HFFc6 (cell line): ENCODE results near the gene EIF5A. TPM values are rescaled to one million over a fixed set of nuclear protein-coding genes. Genes with fewer than 3 reads are reported as not detected.

ENCODE experiments used
- DNase-seq: peaks from one replicate; pipeline ENCODE4 v3.0.0-alpha.2; 2018
- H3K27ac Mint-ChIP-seq: 2 replicates; pipeline ENCODE4 v1.8.0; 2020; ENCODE audit warnings: mild to moderate bottlenecking, mixed read lengths
- H3K27me3 Mint-ChIP-seq: 2 replicates; pipeline ENCODE4 v1.8.0; 2021; ENCODE audit warnings: mild to moderate bottlenecking, moderate library complexity, mixed read lengths; ENCODE audit not compliant: insufficient read depth
- H3K36me3 Mint-ChIP-seq: 2 replicates; pipeline ENCODE4 v1.8.0; 2021; ENCODE audit warnings: low read depth, mixed read lengths
- H3K4me1 Mint-ChIP-seq: 2 replicates; pipeline ENCODE4 v1.8.0; 2020; ENCODE audit warnings: low read depth, mixed read lengths
- H3K4me3 Mint-ChIP-seq: 2 replicates; pipeline ENCODE4 v1.8.0; 2020; ENCODE audit warnings: mild to moderate bottlenecking, moderate library complexity, mixed read lengths
- H3K9me3 Mint-ChIP-seq: 2 replicates; pipeline ENCODE4 v1.8.0; 2020; ENCODE audit warnings: mild to moderate bottlenecking, mixed read lengths
- total RNA-seq, 6 experiments: library from RNA; stranded (reverse); fragmentation: NEBNext Ultra II Directional; extraction: Animal tissue kit (Norgen Biotek cat#: 25700); gene quantifications; 2 replicates in 1 of 6; 3 replicates in 5 of 6; pipeline ENCODE4 v1.2.3, GENCODE V29; 2021
- TF ChIP-seq, protein P1 (sequence below): fragments of 200-600 bp; sonication (generic); IDR thresholded peaks from 2 replicates; pipeline ENCODE4 v1.5.0; 2021; ENCODE audit warnings: antibody characterized with exemption, mild to moderate bottlenecking

The EIF5A gene
- total RNA-seq, 6 experiments from 2014 or later, result 1,011 to 1,116 (median 1,072) TPM

DNA sequence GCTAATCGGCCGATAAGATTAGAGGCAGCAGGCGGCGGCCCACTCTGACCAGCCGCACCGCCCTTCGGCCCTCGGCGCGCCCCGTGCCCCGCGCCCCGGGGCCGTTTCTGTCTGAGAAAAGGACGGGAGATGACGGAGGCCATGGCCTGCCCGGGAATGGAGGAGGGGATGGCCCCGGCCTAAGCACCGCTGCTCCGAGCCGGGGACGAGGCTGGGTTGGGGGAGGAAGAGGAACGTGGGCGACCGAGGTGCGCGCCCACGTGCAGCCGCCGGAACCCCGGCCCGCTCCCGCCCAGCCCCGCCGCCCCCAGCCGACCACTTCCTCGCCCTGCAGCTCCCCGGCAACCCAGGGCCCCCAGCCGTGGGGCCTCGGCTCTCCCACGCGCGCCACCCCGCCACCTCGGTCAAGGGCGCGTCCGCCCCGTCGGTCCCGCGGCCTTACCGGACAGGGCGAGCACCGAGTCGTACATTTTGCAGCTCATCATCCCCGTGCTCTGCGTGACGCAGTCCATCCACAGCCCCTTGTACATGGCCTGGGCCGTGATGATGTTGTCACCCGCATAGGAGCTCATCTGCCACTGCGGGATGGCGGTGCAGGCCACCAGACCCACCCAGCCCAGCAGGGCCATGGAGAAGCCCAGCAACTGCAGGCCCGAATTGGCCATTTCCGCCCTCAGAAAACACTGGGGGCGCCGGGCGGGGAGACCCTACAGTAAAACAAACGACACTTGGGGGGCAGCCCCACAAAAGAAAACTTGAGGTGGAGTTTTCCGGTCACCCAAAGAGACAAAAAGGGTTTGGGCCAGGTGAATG lies 45.8 kb upstream of the EIF5A start:
- TF ChIP-seq, protein P1, sequence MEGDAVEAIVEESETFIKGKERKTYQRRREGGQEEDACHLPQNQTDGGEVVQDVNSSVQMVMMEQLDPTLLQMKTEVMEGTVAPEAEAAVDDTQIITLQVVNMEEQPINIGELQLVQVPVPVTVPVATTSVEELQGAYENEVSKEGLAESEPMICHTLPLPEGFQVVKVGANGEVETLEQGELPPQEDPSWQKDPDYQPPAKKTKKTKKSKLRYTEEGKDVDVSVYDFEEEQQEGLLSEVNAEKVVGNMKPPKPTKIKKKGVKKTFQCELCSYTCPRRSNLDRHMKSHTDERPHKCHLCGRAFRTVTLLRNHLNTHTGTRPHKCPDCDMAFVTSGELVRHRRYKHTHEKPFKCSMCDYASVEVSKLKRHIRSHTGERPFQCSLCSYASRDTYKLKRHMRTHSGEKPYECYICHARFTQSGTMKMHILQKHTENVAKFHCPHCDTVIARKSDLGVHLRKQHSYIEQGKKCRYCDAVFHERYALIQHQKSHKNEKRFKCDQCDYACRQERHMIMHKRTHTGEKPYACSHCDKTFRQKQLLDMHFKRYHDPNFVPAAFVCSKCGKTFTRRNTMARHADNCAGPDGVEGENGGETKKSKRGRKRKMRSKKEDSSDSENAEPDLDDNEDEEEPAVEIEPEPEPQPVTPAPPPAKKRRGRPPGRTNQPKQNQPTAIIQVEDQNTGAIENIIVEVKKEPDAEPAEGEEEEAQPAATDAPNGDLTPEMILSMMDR, result no peak
- no peak for DNase-seq
- Mint-ChIP-seq H3K27ac (no peak overlapping the region), H3K36me3 (peaks cover 9% of the 10 kb centered on the region), H3K4me3 (peak overlapping the region; percentile 45), H3K4me1 (peaks cover 27% of the 10 kb centered on the region), H3K9me3 (peaks cover 1% of the 10 kb centered on the region), H3K27me3 (peaks cover 8% of the 10 kb centered on the region)

DNA sequence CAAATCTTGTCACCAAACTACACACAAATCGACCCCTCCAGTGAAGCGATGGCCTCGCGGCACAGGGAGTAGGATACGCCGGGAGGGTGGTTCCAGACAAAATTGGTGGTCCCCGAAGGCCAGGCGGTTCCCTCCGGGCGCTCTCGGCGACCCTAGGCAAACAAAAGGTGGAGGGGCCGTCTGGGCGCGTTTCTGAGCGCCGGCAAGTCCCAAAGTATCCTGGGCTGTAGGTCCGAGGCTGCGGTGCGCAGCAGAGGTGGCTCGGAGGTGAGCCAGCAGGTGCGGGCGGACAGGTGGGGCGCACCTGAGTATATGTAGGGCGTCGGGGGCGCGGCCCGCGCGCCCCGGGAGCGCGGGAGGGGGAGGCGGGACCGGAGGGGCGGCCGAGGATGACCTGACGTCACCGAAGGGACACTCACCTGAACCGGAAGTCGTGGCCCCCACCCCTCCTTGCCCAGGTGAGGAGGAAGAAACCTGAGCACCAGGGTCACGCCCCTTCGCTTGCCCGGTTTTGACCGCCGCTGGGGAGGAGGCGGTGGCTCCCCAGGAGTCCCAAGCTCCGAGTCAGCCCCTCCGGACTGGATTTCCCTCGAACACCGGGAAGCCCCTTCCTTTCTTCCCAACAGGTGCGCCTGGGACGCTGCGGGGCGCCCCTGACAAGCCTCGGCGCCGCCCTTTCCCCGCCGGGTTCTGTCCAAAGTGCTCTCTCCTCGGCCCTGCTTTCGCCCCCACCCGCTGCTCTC lies 45.1 kb upstream of the EIF5A start, which contains the start of gene CLDN7:
Gene CLDN7, minus strand, starts transcription at position 287 of the 743 bp plus-strand sequence. CDS start 435 bp downstream, outside the sequence.
- peaks cover 10% of the 10 kb centered on the region for H3K27me3 Mint-ChIP-seq
- TF ChIP-seq, protein P1, result no peak
- peak within 1 kb of the TSS; percentile 78 for H3K4me3 Mint-ChIP-seq
- peak within 1 kb of the TSS; percentile 30 for H3K27ac Mint-ChIP-seq
- H3K36me3 Mint-ChIP-seq, result peaks cover 5% of the 10 kb centered on the region
- DNase-seq, result no peak
- H3K4me1 Mint-ChIP-seq, result peaks cover 32% of the 10 kb centered on the region
- H3K9me3 Mint-ChIP-seq, result peaks cover 4% of the 10 kb centered on the region

DNA sequence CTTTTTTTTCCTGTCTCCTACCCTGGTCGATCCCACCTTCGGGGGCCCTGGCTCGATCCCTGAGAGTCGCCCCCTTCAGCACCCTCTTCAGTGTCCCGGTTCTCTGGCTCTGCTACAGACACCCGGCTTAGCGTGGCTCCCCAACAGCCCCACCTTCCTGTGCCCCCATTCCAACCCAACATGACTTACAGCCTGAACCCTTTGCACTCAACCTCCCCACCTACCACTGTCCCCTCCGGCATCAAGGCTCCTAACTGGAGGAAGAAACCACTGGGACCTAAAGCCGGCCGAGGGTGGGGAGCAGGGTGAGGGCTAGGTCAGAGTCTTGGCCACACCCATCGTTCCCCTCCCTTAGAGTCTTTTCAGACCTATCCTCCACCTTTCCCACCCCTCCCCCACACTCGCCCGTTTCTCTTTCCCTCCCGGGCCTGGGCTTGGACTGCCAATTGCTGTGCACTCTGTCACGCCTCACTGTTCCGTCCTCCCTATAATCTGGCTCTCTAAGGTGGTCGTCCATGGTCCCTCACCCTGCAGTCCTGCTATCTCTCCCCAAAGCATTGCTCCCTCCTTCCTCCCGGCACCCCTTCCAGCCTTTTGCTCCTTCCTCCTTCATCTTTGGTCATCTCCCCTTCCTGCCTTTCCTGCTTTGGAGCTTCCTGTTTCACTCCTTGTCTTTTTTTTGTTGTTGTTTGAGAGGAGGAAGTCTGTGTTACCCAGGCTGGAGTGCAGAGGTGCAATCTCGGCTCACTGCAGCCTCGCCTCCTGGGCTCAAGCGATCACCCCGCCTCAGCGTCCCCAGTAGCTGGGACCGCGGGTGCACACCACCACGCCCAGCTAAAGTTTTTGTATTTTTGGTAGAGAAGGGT lies 44.3 kb upstream of the EIF5A start:
- peaks cover 5% of the 10 kb centered on the region for H3K36me3 Mint-ChIP-seq
- H3K27me3 Mint-ChIP-seq, result peaks cover 10% of the 10 kb centered on the region
- H3K4me3 Mint-ChIP-seq, result peak overlapping the region; percentile 78
- TF ChIP-seq, protein P1, result no peak
- no peak for DNase-seq
- H3K4me1 Mint-ChIP-seq, result peaks cover 32% of the 10 kb centered on the region
- peak overlapping the region; percentile 30 for H3K27ac Mint-ChIP-seq
- peaks cover 4% of the 10 kb centered on the region for H3K9me3 Mint-ChIP-seq

DNA sequence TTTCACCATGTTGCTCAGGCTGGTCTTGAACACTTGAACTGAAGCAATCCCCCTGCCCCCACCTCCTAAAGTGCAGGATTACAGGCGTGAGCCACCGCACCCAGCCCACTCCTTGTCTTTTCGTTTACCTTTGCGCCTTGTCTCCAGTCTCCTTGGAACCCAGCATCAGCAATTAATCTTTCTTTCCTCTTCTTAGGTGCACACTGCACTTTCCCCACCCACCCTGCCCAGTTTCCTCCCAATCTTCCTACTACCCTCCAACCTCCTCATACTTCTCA lies 43.7 kb upstream of the EIF5A start:
- H3K4me3 Mint-ChIP-seq, result peak overlapping the region; percentile 78; the same call in 1 of the 2 replicates
- peaks cover 32% of the 10 kb centered on the region for H3K4me1 Mint-ChIP-seq
- TF ChIP-seq, protein P1, result no peak
- H3K36me3 Mint-ChIP-seq, result peaks cover 5% of the 10 kb centered on the region
- H3K9me3 Mint-ChIP-seq, result peaks cover 4% of the 10 kb centered on the region
- no peak for DNase-seq
- peaks cover 10% of the 10 kb centered on the region for H3K27me3 Mint-ChIP-seq
- H3K27ac Mint-ChIP-seq, result no peak overlapping the region

DNA sequence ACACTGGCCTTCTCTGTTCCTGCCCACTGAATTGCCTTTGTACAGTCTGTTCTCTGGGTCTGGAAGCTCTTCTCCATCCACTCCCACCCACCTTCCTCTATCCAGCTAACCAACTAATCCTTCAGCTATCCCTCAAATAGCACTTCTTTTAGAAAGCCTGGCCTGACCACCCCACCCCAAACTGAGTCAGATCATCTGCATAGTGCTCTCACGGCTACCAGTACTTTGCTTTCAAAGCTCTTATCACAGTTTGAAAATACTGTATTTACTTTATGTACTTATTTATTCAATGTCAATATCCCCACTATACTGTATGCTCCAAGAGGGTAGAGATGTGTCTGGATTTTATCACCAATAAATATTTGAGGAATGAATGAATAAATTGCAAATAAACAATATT lies 40.6 kb upstream of the EIF5A start:
- peaks cover 4% of the 10 kb centered on the region for H3K9me3 Mint-ChIP-seq
- peak overlapping the region; percentile 86 for H3K27ac Mint-ChIP-seq
- TF ChIP-seq, protein P1, result no peak
- H3K36me3 Mint-ChIP-seq, result peaks cover 5% of the 10 kb centered on the region
- peaks cover 38% of the 10 kb centered on the region for H3K4me1 Mint-ChIP-seq
- H3K4me3 Mint-ChIP-seq, result peak overlapping the region; percentile 45; the same call in 1 of the 2 replicates
- peak; percentile 8 for DNase-seq
- H3K27me3 Mint-ChIP-seq, result peaks cover 12% of the 10 kb centered on the region
